Stimulated activated CD4-positive, alpha-beta T cell treated with anti-CD3 and anti-CD28 coated beads, Interleukin-1b, Interleukin-23, amount 100 ng/mL, for 1 hour (primary cell): Measurements from ENCODE around the gene SAMMSON.

ENCODE experiments used
- DNase-seq, 2 donors: peaks; one replicate each; pipeline ENCODE4 v3.0.0-alpha.2; 2020; ENCODE audit warnings: low read depth in 2 of 2

Gene SAMMSON

GRCh38 chr3:70011582-70011981 lies 12.0 kb downstream of the SAMMSON start:
- DNase-seq: no peak

- DNase-seq: no peak
Measured at GRCh38 chr3:70020906-70021660, 21.6 kb downstream of the SAMMSON start.

- no peak for DNase-seq
Measured at GRCh38 chr3:70028361-70028760, 28.8 kb downstream of the SAMMSON start.

- DNase-seq: no peak
Measured at GRCh38 chr3:70038693-70039092, 39.2 kb downstream of the SAMMSON start.

- no peak for DNase-seq
Measured at GRCh38 chr3:70040386-70040785, 40.9 kb downstream of the SAMMSON start.

GRCh38 chr3:70042641-70043040 lies 43.1 kb downstream of the SAMMSON start:
- DNase-seq: no peak

- DNase-seq: no peak
Measured at GRCh38 chr3:70049761-70050160, 50.2 kb downstream of the SAMMSON start.

GRCh38 chr3:70053293-70053692 lies 53.8 kb downstream of the SAMMSON start:
- DNase-seq: no peak

- no peak for DNase-seq
Measured at GRCh38 chr3:70056081-70056480, 56.5 kb downstream of the SAMMSON start.

GRCh38 chr3:70057426-70057825 lies 57.9 kb downstream of the SAMMSON start:
- DNase-seq: no peak

- DNase-seq: no peak
Measured at GRCh38 chr3:70061096-70061495, 61.6 kb downstream of the SAMMSON start.

GRCh38 chr3:70064194-70064779 lies 64.8 kb downstream of the SAMMSON start:
- DNase-seq: no peak

GRCh38 chr3:70065696-70066253 lies 66.2 kb downstream of the SAMMSON start:
- DNase-seq: no peak

GRCh38 chr3:70067860-70068521 lies 68.5 kb downstream of the SAMMSON start:
- no peak for DNase-seq

- DNase-seq: no peak
Measured at GRCh38 chr3:70069557-70069956, 70.0 kb downstream of the SAMMSON start.

- DNase-seq: no peak
Measured at GRCh38 chr3:70071138-70071537, 71.6 kb downstream of the SAMMSON start.

GRCh38 chr3:70072180-70072579 lies 72.6 kb downstream of the SAMMSON start:
- DNase-seq: no peak

- DNase-seq: no peak
Measured at GRCh38 chr3:70072754-70073153, 73.2 kb downstream of the SAMMSON start.

- DNase-seq: no peak
Measured at GRCh38 chr3:70075101-70075500, 75.6 kb downstream of the SAMMSON start.

- no peak for DNase-seq
Measured at GRCh38 chr3:70076396-70076795, 76.9 kb downstream of the SAMMSON start.

GRCh38 chr3:70078778-70079177 lies 79.2 kb downstream of the SAMMSON start:
- DNase-seq: no peak

- no peak for DNase-seq
Measured at GRCh38 chr3:70085613-70086012, 86.1 kb downstream of the SAMMSON start.

- no peak for DNase-seq
Measured at GRCh38 chr3:70086336-70086735, 86.8 kb downstream of the SAMMSON start.
